NOMO-1 treated with DMSO at 0.1 percent for 48 hours (cell line): ENCODE measurements around the gene TEDC1.
A peak's percentile ranks its signal among the peaks of the same experiment; 100 is the strongest.

Experiments used
- DNase-seq: peaks from one replicate; lab custom pipeline; 2025; ENCODE audit not compliant: unreplicated experiment; lab: John Stamatoyannopoulos, UW

Gene TEDC1

GRCh38 chr14:105517096-105517495 is 26.1 kb downstream of the TEDC1 start:
- DNase-seq, result no peak

- no peak for DNase-seq
Observed at GRCh38 chr14:105519946-105520698, 29.1 kb downstream of the TEDC1 start.

DNA sequence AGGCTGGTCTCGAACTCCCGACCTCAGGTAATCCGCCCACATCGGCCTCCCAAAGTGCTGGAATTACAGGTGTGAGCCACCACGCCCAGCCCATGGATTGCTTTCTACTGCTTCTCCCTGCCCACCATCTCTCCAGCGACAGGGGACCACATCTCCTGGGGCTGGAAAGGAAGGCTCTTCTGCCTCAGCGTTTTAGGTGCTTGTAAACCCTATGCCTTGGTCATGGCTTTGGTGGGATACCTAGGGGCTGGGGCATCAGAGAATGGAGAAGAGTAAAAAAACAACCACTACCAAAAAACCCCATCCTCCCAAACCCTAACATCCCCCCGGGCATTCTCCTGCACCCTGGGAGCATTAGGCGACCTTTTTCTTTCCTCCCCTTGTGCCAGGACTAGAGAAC is 34.3 kb downstream of the TEDC1 start:
- DNase-seq, result no peak

DNA sequence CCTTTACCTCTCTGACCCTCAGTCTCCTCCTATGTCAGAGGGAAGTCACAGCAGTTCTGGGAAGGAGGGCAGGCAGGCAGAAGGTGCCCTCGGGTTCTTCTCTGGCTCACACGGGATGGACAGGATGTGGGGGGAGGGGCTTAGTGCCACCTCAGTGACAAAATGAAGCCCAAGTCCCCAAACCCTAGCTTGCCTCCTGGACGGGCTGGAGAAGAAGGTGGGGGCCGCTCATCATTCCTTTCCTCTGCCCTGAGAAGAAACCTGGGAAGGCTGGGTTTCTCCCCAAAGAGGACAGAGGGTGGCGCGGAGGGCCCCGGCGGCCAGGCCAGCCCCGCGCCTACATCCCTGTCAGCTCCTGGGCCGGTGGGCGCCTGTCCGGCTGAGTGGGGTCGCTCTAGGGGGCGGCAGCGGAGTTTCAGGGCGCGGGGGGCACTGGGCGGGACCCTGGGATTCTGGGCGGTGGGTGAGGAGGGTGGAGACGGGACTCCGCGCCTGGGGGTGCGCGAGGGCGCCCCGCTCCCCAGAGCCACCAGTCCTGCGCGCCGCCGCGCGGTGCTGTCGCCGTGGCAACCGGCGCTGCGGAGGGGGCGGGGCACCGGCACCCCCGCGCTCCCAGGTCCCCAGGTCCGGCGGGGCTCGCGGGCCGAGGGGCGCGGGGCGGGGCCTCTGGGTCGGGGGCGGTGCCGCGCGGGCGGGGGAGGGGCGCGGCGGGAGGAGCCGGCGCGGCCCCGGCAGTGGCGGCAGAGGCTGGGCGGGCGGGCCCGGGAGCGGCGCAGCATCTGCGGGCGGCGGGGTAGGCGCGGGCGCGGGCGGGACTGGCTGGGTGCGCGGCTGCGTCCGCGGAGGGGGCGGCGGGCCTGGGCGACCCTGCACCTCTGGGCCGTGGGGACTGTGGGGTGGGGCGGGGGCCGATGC is 35.1 kb downstream of the TEDC1 start, which contains the start of gene TMEM121:
TMEM121 (plus strand) TSS at position 723 of the 915 bp plus-strand sequence. CDS start 2,252 bp downstream, outside the sequence.
- no peak for DNase-seq

GRCh38 chr14:105526776-105527380 is 35.8 kb downstream of the TEDC1 start:
- no peak for DNase-seq

GRCh38 chr14:105527381-105527825 is 36.4 kb downstream of the TEDC1 start:
- DNase-seq, result no peak

- DNase-seq, result peak; percentile 57
Observed at GRCh38 chr14:105527826-105528585, 37.0 kb downstream of the TEDC1 start.

DNA sequence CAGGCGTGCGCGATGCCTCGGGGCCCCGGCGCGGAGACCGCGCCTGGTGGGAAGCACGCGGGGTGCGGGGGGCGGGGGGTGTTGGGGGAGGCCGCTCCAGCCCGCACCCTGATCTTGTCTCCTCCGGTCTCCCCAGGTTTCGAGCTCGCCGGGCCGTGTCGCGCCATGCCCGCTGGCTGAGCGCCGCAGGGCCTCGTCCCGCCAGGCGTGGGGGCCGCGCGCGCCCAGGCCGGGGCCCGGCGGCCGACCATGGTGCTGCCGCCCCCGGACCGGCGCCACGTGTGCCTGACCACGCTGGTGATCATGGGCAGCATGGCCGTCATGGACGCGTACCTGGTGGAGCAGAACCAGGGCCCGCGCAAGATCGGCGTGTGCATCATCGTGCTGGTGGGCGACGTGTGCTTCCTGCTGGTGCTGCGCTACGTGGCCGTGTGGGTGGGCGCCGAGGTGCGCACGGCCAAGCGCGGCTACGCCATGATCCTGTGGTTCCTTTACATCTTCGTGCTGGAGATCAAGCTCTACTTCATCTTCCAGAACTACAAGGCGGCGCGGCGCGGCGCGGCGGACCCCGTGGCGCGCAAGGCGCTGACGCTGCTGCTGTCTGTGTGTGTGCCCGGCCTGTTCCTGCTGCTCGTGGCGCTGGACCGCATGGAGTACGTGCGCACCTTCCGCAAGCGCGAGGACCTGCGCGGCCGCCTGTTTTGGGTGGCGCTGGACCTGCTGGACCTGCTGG is 37.7 kb downstream of the TEDC1 start:
- no peak for DNase-seq

DNA sequence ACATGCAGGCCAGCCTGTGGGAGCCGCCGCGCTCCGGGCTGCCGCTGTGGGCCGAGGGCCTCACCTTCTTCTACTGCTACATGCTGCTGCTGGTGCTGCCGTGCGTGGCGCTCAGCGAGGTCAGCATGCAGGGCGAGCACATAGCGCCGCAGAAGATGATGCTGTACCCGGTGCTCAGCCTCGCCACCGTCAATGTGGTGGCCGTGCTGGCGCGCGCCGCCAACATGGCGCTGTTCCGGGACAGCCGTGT is 38.2 kb downstream of the TEDC1 start:
- DNase-seq, result no peak

GRCh38 chr14:105529569-105530284 is 38.7 kb downstream of the TEDC1 start:
- DNase-seq, result no peak

DNA sequence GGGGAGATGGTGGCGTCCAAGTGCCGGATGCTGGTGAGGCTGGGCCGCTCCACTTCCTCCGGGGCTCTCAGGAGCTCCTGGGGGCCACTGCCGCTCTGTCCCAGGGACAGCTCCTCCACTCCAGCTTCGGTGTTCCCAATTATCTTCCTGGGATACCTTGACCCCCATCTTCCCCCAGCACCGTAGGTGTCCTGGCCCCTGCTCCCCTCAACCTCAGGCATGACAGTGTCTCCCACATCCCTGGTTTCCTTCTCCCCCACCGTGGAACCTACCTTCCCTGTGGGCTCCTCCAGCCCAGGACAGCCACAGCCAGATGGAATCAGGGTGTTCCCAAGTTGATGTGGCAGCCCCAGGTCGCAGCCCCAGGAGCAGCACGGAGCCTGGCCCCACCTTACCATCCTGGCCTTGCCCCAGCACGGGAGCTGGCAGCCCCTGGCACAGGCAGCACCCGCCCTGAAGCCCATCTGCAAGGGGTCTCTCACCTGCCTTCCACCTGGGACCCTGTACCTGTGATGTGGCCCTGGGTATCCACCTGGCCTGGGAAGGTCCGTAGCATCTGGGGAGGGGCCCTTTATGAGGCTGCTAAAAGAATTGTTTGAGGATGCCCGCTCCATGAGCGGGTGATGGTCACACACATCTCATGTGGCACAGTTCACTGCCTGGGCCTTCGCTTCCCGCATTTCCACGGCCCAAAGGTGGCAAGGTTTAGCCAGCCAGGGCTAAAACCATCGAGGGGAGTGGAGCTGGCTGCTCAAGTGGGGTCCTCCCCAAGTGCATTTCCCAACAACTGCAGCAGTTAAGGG is 39.4 kb downstream of the TEDC1 start:
- DNase-seq, result no peak

- no peak for DNase-seq
Observed at GRCh38 chr14:105531088-105531893, 40.2 kb downstream of the TEDC1 start.

DNA sequence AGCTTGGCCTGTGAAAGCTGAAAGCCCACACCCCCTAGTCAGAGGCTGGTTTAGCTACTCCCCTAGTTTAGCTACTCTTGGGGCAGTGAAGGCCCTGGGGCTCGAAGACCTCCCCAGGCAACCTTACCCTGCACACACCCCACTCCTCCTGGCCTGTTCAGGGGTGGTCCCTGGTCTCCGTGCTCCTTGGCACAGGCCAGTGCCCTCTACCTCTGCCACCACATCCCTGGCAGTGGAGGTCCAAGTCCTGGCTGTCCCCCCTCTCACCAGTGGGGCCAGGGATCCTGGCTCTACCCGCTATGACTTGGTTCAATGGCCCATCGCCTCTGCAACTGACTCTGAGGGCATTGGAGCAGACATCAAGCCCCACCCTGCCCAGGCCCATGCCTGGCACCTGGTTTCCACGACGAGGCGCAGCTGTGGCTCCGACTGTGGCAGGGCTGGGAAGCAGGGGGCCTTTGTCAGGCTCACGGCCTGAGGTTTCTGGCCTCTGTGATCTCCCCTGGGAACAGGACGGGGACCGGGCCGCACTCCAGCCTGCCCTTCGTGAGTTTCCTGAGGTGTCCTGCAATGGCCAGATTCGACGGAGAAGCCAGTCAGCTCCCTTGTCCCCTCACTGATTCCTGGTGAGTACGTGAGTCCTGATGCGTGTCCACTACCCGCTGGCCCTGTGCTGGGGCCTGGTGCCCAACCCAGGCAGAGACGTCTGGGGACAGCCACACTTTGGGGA is 41.0 kb downstream of the TEDC1 start:
- DNase-seq, result no peak

- DNase-seq, result no peak
Observed at GRCh38 chr14:105532735-105533141, 41.7 kb downstream of the TEDC1 start.

DNA sequence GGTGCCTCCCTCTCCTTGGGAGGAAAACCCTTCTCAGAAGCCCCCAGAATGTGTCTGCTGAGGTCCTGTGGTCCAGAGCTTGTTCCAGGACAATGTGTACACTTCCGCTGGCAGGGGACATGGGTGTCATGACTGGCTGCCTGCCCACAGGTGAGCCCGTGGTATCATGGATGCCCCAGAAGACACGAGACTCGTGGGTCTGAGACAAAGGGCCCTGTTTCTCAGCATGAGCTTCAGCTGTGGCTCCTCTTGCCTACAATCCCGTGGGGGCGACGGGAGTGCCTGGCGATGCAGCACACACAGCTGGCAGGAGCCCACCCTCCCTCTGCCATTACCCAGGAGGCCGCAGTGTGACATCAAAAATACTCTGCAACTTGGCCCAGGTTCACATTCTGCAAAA is 42.3 kb downstream of the TEDC1 start:
- no peak for DNase-seq

- DNase-seq, result no peak
Observed at GRCh38 chr14:105533811-105534498, 42.9 kb downstream of the TEDC1 start.

- no peak for DNase-seq
Observed at GRCh38 chr14:105534586-105534985, 43.5 kb downstream of the TEDC1 start.
